Neural progenitor cell (in vitro differentiated cells): Measurements from ENCODE around the gene OR11H6. TPM values are rescaled to one million over a fixed set of nuclear protein-coding genes. Genes with fewer than 3 reads are reported as not detected.
"Not testable (repeated sequence)": the region's sequence is repeated elsewhere in the genome, so short reads cannot be mapped to it uniquely, and the experiment has no call there.

ENCODE experiments used
- DNase-seq: peaks from one replicate; pipeline ENCODE4 v3.0.0-alpha.2; 2016; ENCODE audit warnings: low spot score
- H2AFZ ChIP-seq: fragments of 200-600 bp; sonication (generic); replicated peaks from 2 replicates; pipeline ENCODE4 v1.6.1; 2016; ENCODE audit warnings: antibody characterized with exemption
- H3F3A ChIP-seq: fragments of 200-600 bp; sonication (generic); 2 replicates; pipeline ENCODE4 v1.6.1; 2016; ENCODE audit warnings: antibody characterized with exemption, low read depth
- H3K27ac ChIP-seq: fragments of 200-600 bp; sonication (generic); 2 replicates; pipeline ENCODE4 v1.5.1; 2016; ENCODE audit warnings: mild to moderate bottlenecking
- H3K27me3 ChIP-seq: fragments of 200-600 bp; sonication (generic); 2 replicates; pipeline ENCODE4 v1.6.1; 2016; ENCODE audit warnings: mild to moderate bottlenecking, moderate library complexity
- H3K36me3 ChIP-seq: fragments of 200-600 bp; sonication (generic); 2 replicates; pipeline ENCODE4 v1.5.1; 2016
- H3K4me1 ChIP-seq: fragments of 200-600 bp; sonication (generic); 2 replicates; pipeline ENCODE4 v1.6.1; 2016; ENCODE audit warnings: mixed run types
- H3K4me2 ChIP-seq: fragments of 200-600 bp; sonication (generic); 2 replicates; pipeline ENCODE4 v1.6.1; 2016
- H3K4me3 ChIP-seq: fragments of 200-600 bp; sonication (generic); 2 replicates; pipeline ENCODE4 v1.5.1; 2016
- H3K79me2 ChIP-seq: fragments of 200-600 bp; sonication (generic); 2 replicates; pipeline ENCODE4 v1.6.1; 2016; ENCODE audit warnings: low read depth
- H3K9ac ChIP-seq: fragments of 200-600 bp; sonication (generic); 2 replicates; pipeline ENCODE4 v1.6.1; 2016
- H3K9me3 ChIP-seq: fragments of 200-600 bp; sonication (generic); 2 replicates; pipeline ENCODE4 v1.5.1; 2016; ENCODE audit warnings: low read depth
- H4K20me1 ChIP-seq: fragments of 200-600 bp; sonication (generic); 2 replicates; pipeline ENCODE4 v1.6.1; 2016; ENCODE audit warnings: low read depth
- H3K27ac Mint-ChIP-seq: 3 replicates; pipeline ENCODE4 v1.8.0; 2021; ENCODE audit warnings: mixed read lengths
- H3K27me3 Mint-ChIP-seq: 2 replicates; pipeline ENCODE4 v1.8.0; 2022; ENCODE audit warnings: low read depth, mild to moderate bottlenecking, inconsistent platforms, moderate library complexity, mixed read lengths; ENCODE audit not compliant: insufficient read depth
- H3K36me3 Mint-ChIP-seq: 3 replicates; pipeline ENCODE4 v1.8.0; 2021; ENCODE audit warnings: mixed read lengths
- H3K4me1 Mint-ChIP-seq: 3 replicates; pipeline ENCODE4 v1.8.0; 2021; ENCODE audit warnings: mixed read lengths
- H3K4me3 Mint-ChIP-seq: 3 replicates; pipeline ENCODE4 v1.8.0; 2021; ENCODE audit warnings: mild to moderate bottlenecking, moderate library complexity, mixed read lengths
- H3K9me3 Mint-ChIP-seq: 3 replicates; pipeline ENCODE4 v1.8.0; 2020; ENCODE audit warnings: mixed read lengths
- CTCF ChIP-seq: fragments of 200-600 bp; sonication (generic); IDR thresholded peaks from 2 replicates; pipeline ENCODE4 v1.5.1; 2017; ENCODE audit warnings: antibody characterized with exemption, mild to moderate bottlenecking
- EZH2 ChIP-seq: fragments of 200-600 bp; sonication (generic); IDR thresholded peaks from 2 replicates; pipeline ENCODE4 v1.6.1; 2017; ENCODE audit warnings: antibody characterized with exemption, mild to moderate bottlenecking, moderate library complexity
- EZH2phosphoT487 ChIP-seq: fragments of 200-600 bp; sonication (generic); IDR thresholded peaks from 2 replicates; pipeline ENCODE4 v1.6.1; 2017; ENCODE audit warnings: antibody characterized with exemption
- total RNA-seq: library from RNA; depleted of rRNA; stranded (reverse); fragments of >200 nt; gene quantifications from 2 replicates; pipeline ENCODE4 v1.2.3, GENCODE V29; 2015; ENCODE audit warnings: low replicate concordance

OR11H6 gene
- total RNA-seq, 1 donor from 2014 or later = not detected

DNA sequence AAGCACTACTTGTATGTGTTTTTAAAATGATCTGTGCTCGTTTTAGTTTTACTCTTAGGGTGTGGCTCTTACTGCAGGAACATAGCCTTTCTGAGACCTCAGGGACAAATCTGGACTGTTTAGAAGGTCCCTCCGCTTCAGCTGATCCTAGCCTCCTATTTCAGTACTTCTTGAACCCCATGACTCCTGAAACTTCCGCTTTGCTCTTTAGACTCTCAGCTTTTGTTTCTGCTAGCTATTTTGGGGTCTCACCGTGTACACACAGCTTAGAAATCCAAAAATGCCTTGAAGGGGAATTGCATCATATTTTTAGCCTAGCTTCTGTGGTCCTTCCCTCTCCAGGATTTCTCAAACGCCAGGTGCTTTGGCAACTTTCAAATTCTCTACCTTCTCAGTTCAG is 24.5 kb upstream of the OR11H6 start:
- no peaks in the 10 kb centered on the region for H4K20me1 ChIP-seq
- H3K79me2 ChIP-seq = no peaks in the 10 kb centered on the region
- H3K9ac ChIP-seq = no peak overlapping the region
- H3K4me3 ChIP-seq = no peak overlapping the region
- no peak for DNase-seq
- no peak overlapping the region for H3K4me2 ChIP-seq
- peaks cover 48% of the 10 kb centered on the region for H3K9me3 ChIP-seq
- no peaks in the 10 kb centered on the region for H3K36me3 ChIP-seq
- H2AFZ ChIP-seq = no peak overlapping the region
- TF ChIP-seq CTCF (no peak), EZH2phosphoT487 (no peak), EZH2 (no peak)
- no peaks in the 10 kb centered on the region for H3F3A ChIP-seq
- Mint-ChIP-seq H3K27me3 (peaks cover 5% of the 10 kb centered on the region), H3K4me1 (no peaks in the 10 kb centered on the region), H3K27ac (no peak overlapping the region), H3K9me3 (peaks cover 25% of the 10 kb centered on the region), H3K36me3 (no peaks in the 10 kb centered on the region), H3K4me3 (no peak overlapping the region)
- H3K27me3 ChIP-seq = no peaks in the 10 kb centered on the region
- no peak overlapping the region for H3K27ac ChIP-seq
- H3K4me1 ChIP-seq = no peaks in the 10 kb centered on the region

DNA sequence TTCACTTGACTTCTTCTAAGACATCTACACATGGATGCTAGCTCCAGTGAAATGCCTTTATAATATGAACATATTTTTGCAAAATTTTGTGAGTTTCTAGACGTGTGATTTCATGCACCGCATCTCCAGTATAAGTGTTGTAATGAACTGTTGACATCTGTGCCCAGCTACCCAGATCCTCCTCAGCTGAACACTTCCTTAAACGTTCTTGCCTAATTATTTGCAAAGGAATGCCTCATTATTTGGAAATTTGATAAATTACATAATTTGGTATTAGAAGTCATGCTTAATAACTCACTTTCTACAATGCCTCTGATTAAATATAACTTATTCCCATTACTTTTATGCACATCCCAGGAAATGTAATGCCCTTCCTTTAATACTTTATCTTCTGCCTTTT is 18.8 kb upstream of the OR11H6 start:
- Histone ChIP-seq H3K9me3 (peaks cover 33% of the 10 kb centered on the region), H4K20me1 (no peaks in the 10 kb centered on the region), H3K4me3 (no peak overlapping the region), H3K4me1 (no peaks in the 10 kb centered on the region), H2AFZ (no peak overlapping the region), H3K9ac (no peak overlapping the region), H3K4me2 (no peak overlapping the region), H3K27ac (no peak overlapping the region), H3F3A (no peaks in the 10 kb centered on the region), H3K27me3 (no peaks in the 10 kb centered on the region), H3K36me3 (no peaks in the 10 kb centered on the region), H3K79me2 (no peaks in the 10 kb centered on the region)
- H3K27ac Mint-ChIP-seq = no peak overlapping the region
- H3K36me3 Mint-ChIP-seq = no peaks in the 10 kb centered on the region
- no peaks in the 10 kb centered on the region for H3K27me3 Mint-ChIP-seq
- no peak for DNase-seq
- no peak overlapping the region for H3K4me3 Mint-ChIP-seq
- peaks cover 19% of the 10 kb centered on the region for H3K9me3 Mint-ChIP-seq
- TF ChIP-seq EZH2 (no peak), CTCF (no peak), EZH2phosphoT487 (no peak)
- no peaks in the 10 kb centered on the region for H3K4me1 Mint-ChIP-seq

DNA sequence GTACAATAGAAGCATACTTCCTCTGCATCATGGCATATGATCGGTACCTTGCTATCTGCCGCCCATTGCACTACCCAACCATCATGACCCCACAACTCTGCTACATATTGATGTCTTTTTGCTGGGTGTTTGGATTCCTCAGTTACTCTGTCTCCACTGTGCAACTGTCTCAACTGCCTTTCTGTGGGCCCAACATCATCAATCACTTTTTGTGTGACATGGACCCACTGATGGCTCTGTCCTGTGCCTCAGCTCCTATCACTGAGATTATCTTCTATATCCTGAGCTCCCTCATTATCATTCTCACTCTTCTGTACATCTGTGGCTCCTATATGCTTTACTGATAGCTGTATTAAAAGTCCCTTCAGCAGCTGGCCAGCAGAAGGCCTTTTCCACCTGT is 13.9 kb upstream of the OR11H6 start:
- H3K4me3 Mint-ChIP-seq = no peak overlapping the region
- Histone ChIP-seq H3K4me2 (no peak overlapping the region), H3K9ac (no peak overlapping the region), H3K4me3 (no peak overlapping the region), H3K9me3 (peaks cover 34% of the 10 kb centered on the region), H3F3A (no peaks in the 10 kb centered on the region), H3K36me3 (no peaks in the 10 kb centered on the region), H3K79me2 (no peaks in the 10 kb centered on the region), H4K20me1 (no peaks in the 10 kb centered on the region), H3K27ac (no peak overlapping the region), H3K4me1 (no peaks in the 10 kb centered on the region), H3K27me3 (no peaks in the 10 kb centered on the region), H2AFZ (no peak overlapping the region)
- peaks cover 23% of the 10 kb centered on the region for H3K9me3 Mint-ChIP-seq
- no peaks in the 10 kb centered on the region for H3K4me1 Mint-ChIP-seq
- DNase-seq = no peak
- no peak for TF ChIP-seq EZH2phosphoT487
- H3K36me3 Mint-ChIP-seq = no peaks in the 10 kb centered on the region
- no peaks in the 10 kb centered on the region for H3K27me3 Mint-ChIP-seq
- no peak overlapping the region for H3K27ac Mint-ChIP-seq

DNA sequence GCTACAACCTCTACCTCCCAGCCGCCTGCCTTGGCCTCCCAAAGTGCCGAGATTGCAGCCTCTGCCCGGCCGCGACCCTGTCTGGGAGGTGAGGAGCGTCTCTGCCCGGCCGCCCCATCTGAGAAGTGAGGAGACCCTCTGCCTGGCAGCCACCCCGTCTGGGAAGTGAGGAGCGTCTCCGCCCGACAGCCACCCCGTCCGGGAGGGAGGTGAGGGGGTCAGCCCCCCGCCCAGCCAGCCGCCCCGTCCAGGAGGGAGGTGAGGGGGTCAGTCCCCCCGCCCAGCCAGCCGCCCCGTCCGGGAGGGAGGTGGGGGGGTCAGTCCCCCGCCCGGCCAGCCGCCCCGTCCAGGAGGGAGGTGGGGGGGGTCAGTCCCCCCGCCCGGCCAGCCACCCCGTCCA is 11.1 kb upstream of the OR11H6 start:
- DNase-seq, H3K27me3 Mint-ChIP-seq, H3K4me2 ChIP-seq, H3K4me1 ChIP-seq, H3K27me3 ChIP-seq, H3K27ac ChIP-seq, H3K4me3 ChIP-seq, H3K9ac ChIP-seq, H3K79me2 ChIP-seq, H3K4me1 Mint-ChIP-seq, H4K20me1 ChIP-seq, H3F3A ChIP-seq, H3K36me3 Mint-ChIP-seq, H3K4me3 Mint-ChIP-seq, H2AFZ ChIP-seq, H3K36me3 ChIP-seq, H3K27ac Mint-ChIP-seq: not testable (repeated sequence)
- H3K9me3 Mint-ChIP-seq = peaks cover 35% of the 10 kb centered on the region
- peaks cover 35% of the 10 kb centered on the region for H3K9me3 ChIP-seq
